Stimulated activated CD4-positive, alpha-beta T cell treated with anti-CD3 and anti-CD28 coated beads, Interleukin-2, amount 100 ng/mL, for 48 hours (primary cell): Measurements from ENCODE around the gene MYCBPAP.

ENCODE experiments used
- DNase-seq, 2 donors: peaks; one replicate each; pipeline ENCODE4 v3.0.0-alpha.2; 2020

Gene MYCBPAP

GRCh38 chr17:50558941-50559614 lies 50.8 kb downstream of the MYCBPAP start:
- no peak for DNase-seq

DNA sequence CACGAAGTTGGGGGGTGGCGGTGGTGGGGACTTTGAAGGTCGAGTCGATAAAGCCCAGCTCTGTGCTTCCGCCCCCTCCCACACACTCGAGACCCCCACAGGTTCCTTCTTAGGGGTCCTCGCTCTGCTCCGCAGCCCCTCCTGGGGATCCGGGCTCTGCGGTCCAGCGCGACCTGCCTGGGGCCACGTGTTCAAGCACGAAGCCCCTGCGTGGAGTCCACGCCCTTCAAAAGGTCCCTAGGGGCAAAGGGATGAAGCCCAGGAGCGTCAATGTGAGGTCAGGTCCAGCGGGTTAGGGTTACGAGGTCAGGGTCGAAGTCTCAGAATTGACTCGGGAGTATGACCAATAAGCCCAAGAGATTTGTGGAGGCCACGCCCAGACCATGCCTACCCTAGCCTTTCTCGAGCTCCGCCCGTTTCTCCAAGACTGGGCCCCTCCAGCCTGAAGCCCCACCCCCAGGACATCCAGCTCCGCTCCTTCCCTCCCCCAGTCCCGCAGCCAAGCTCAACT lies 51.5 kb downstream of the MYCBPAP start:
- no peak for DNase-seq

DNA sequence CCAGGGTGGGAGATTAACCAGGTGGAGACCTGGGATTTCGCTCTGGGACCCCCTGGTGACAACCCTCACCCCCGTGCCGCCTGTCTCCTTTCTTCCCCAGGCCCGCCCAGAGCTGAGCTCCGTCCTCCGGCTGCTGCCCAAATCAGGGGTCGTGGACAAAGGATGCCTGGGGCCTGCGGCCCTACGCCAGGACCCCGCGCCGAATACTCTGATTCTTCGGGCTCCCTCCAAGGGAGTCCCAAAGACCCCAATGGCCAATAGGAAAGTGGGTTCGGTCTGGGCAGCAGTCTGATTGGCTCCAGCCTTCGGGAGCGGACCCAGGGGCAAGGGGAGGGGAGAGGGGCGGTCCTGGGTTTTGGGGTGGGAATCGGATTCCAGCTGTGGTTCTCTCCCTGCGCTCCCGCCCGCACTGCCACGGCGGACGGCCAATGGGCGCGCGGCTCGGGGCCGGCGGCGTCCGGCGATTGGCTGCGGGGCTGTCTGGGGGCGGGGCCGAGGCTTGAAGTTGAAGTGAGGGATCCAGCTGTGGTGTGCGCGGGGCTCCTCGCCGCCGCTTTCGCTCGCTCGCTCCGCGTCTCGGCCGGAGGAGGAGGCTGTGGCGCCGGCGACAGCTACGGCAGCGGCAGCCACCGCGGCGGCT lies 52.1 kb downstream of the MYCBPAP start, which contains the start of gene CACNA1G:
Gene CACNA1G (plus strand): TSS at position 531 of the 640 bp plus-strand sequence. CDS start 745 bp downstream, outside the sequence.
- DNase-seq = peak; percentile 81 to 83

GRCh38 chr17:50560931-50561745 lies 52.9 kb downstream of the MYCBPAP start:
- no peak for DNase-seq

GRCh38 chr17:50561746-50562141 lies 53.5 kb downstream of the MYCBPAP start:
- DNase-seq = no peak

- no peak for DNase-seq
Observed at GRCh38 chr17:50562242-50563091, 54.2 kb downstream of the MYCBPAP start.

GRCh38 chr17:50563092-50563511 lies 54.9 kb downstream of the MYCBPAP start:
- no peak for DNase-seq

GRCh38 chr17:50564916-50565315 lies 56.7 kb downstream of the MYCBPAP start:
- DNase-seq = no peak

DNA sequence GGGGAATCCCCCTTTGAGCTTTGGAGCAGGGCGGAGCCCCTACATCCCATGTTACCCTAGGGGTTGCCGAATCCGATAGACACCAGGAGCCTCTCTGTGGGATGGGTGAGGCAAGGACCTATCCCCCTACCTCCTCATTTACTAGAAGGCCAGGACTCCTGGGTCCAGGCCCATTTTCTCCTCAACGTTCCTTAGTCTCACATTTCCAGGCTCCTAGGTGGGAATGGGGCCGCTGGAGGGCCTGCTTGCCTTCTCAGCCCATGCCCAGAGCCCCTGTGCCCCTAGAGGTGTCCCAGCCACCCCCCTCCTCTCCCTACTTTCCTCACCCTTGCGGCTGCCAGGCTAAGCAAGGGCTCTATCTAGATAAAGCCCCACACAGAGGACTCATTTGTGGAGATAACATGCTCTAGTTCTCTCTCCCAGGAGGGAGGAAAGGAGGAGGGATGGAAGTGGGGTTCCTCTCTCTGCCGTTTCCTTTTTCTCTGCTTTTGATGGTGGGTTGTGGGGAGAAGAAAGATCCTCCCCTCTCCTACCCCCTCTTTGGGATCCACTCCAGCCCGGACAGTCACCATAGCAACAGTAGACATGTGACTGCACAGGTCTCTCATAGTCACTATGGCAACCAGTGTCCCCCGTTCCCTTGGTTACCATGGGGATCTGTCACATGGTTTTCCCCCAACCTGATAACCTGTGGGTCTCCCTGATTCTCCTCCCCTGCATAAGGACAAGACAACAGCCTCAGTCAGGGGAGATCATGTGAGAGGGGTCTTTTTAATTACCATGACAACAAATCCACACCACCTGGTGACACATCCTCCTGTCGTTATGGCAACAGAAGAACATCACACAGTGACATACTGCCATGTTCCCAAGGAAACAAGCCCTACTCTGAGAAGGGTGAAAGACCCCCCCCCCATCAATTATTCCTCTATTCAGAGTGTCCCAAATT lies 57.4 kb downstream of the MYCBPAP start:
- no peak for DNase-seq

DNA sequence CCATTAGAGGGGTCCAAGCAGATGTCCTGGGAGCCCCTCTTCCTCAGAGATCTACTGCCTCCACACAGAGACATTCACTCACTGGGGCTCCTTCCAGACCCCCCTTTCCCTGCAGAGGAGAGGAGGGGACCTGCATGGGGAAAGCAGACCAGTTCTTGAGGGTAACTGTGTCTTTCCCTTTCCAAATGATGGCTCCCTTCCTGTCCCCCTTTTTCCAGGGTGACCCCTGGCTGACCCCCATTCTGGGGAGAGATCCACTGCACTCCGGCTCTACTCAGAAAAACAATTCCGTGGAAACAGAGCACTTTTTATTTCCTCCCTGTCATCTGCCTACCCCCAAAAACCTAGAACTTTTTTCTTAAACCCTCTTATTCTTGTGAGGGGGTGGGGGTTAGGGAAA lies 58.6 kb downstream of the MYCBPAP start:
- DNase-seq = no peak

GRCh38 chr17:50568659-50569058 lies 60.4 kb downstream of the MYCBPAP start:
- DNase-seq = no peak

- no peak for DNase-seq
Observed at GRCh38 chr17:50569592-50569991, 61.4 kb downstream of the MYCBPAP start.

GRCh38 chr17:50570032-50570431 lies 61.8 kb downstream of the MYCBPAP start:
- DNase-seq = no peak

DNA sequence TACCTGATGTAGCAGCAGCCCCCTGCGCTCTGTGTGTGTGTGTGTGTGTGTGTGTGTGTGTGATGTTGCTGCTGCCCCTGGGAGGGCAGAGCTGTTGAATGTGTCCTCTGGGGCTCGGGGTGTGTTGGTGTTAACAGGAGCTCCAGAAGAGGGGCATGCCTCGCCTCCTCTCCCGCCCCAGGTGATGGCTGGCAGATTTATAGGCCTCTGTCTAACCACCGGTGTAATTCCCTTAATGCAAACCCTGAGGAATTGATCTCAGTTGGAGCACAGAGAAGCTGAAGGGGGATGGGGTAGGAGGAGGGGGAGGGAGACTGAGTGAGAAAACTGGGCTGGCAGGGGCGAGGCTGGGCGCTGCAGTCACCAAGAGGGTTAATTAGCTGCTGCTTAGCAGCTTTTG lies 62.3 kb downstream of the MYCBPAP start:
- DNase-seq = no peak

GRCh38 chr17:50571681-50572080 lies 63.4 kb downstream of the MYCBPAP start:
- no peak for DNase-seq

- no peak for DNase-seq
Observed at GRCh38 chr17:50572541-50572940, 64.3 kb downstream of the MYCBPAP start.

GRCh38 chr17:50573866-50574611 lies 65.8 kb downstream of the MYCBPAP start:
- no peak for DNase-seq

DNA sequence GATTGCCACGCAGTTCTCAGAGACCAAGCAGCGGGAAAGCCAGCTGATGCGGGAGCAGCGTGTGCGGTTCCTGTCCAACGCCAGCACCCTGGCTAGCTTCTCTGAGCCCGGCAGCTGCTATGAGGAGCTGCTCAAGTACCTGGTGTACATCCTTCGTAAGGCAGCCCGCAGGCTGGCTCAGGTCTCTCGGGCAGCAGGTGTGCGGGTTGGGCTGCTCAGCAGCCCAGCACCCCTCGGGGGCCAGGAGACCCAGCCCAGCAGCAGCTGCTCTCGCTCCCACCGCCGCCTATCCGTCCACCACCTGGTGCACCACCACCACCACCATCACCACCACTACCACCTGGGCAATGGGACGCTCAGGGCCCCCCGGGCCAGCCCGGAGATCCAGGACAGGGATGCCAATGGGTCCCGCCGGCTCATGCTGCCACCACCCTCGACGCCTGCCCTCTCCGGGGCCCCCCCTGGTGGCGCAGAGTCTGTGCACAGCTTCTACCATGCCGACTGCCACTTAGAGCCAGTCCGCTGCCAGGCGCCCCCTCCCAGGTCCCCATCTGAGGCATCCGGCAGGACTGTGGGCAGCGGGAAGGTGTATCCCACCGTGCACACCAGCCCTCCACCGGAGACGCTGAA lies 67.5 kb downstream of the MYCBPAP start:
- no peak for DNase-seq

- DNase-seq = no peak
Observed at GRCh38 chr17:50576864-50577263, 68.6 kb downstream of the MYCBPAP start.

- DNase-seq = no peak
Observed at GRCh38 chr17:50577451-50577954, 69.3 kb downstream of the MYCBPAP start.
